HEK293 (cell line): ENCODE measurements around the gene UBXN1.

Experiments
- CTCF ChIA-PET: fragments of 350-600 bp; formaldehyde crosslinking; extraction: SDS; loops from one replicate; lab custom pipeline; 2021; ENCODE audit warnings: antibody characterized with exemption; lab: Yijun Ruan, JAX
- POLR2A ChIA-PET: fragments of 300-600 bp; formaldehyde crosslinking; extraction: SDS; loops from one replicate; lab custom pipeline; 2020; ENCODE audit warnings: antibody characterized with exemption, inconsistent platforms; lab: Yijun Ruan, JAX
- H3K27ac ChIP-seq: fragments of 200-500 bp; sonication (Bioruptor generic); 2 replicates; pipeline ENCODE4 v1.5.1; 2014; ENCODE audit warnings: low read depth, low read length, control low read depth, inconsistent platforms; ENCODE audit errors: extremely low read depth
- H3K36me3 ChIP-seq, 2 experiments: fragments of 200-500 bp in 1 of 2; sonication (Bioruptor generic) in 1 of 2; 1 replicate in 1 of 2; 2 replicates in 1 of 2; pipeline ENCODE4 v1.5.1; 2014 to 2017; ENCODE audit warnings: inconsistent platforms in 2 of 2, low read length in 2 of 2; ENCODE audit not compliant: control insufficient read depth in 2 of 2, insufficient read depth in 1 of 2
- H3K4me1 ChIP-seq: fragments of 200-500 bp; sonication (Bioruptor generic); 2 replicates; pipeline ENCODE4 v1.5.1; 2014; ENCODE audit warnings: mild to moderate bottlenecking, low read length, inconsistent platforms; ENCODE audit not compliant: control insufficient read depth, insufficient read depth
- H3K4me3 ChIP-seq: 2 replicates; pipeline ENCODE4 v1.5.1; 2011; ENCODE audit warnings: low read depth, mild to moderate bottlenecking, control low read depth, low read length, moderate library complexity
- H3K9me3 ChIP-seq: fragments of 200-500 bp; sonication (Bioruptor generic); 2 replicates; pipeline ENCODE4 v1.5.1; 2014; ENCODE audit warnings: low read depth, low read length, inconsistent platforms; ENCODE audit not compliant: control insufficient read depth, insufficient read depth
- KLF1 ChIP-seq: fragments of 450-650 bp; formaldehyde crosslinking; IDR thresholded peaks from 2 replicates; pipeline ENCODE4 v1.5.1; 2016; ENCODE audit warnings: missing biosample characterization, missing genetic modification characterization
- KLF9 ChIP-seq: fragments of 450-650 bp; formaldehyde crosslinking; IDR thresholded peaks from 2 replicates; pipeline ENCODE4 v1.5.1; 2016; ENCODE audit warnings: missing biosample characterization, missing genetic modification characterization, low read depth
- RBAK ChIP-seq: fragments of 450-650 bp; formaldehyde crosslinking; IDR thresholded peaks from 2 replicates; pipeline ENCODE4 v1.5.1; 2016; ENCODE audit warnings: missing biosample characterization, missing genetic modification characterization
- SETDB1 ChIP-seq: IDR thresholded peaks from one replicate; pipeline ENCODE4 v1.6.1; 2017; ENCODE audit warnings: mild to moderate bottlenecking, low read length, moderate library complexity, mixed read lengths; ENCODE audit not compliant: insufficient read length
- WT1 ChIP-seq: fragments of 450-650 bp; formaldehyde crosslinking; IDR thresholded peaks from 2 replicates; pipeline ENCODE4 v1.5.1; 2016; ENCODE audit warnings: missing biosample characterization, missing genetic modification characterization
- ZFP37 ChIP-seq: fragments of 450-650 bp; formaldehyde crosslinking; IDR thresholded peaks from 2 replicates; pipeline ENCODE4 v1.5.1; 2016; ENCODE audit warnings: missing biosample characterization, missing genetic modification characterization
- ZNF10 ChIP-seq: fragments of 450-650 bp; formaldehyde crosslinking; IDR thresholded peaks from 2 replicates; pipeline ENCODE4 v1.5.1; 2017; ENCODE audit warnings: missing biosample characterization, missing genetic modification characterization
- ZNF138 ChIP-seq: fragments of 450-650 bp; formaldehyde crosslinking; IDR thresholded peaks from 2 replicates; pipeline ENCODE4 v1.5.1; 2016; ENCODE audit warnings: missing biosample characterization, missing genetic modification characterization, borderline replicate concordance
- ZNF335 ChIP-seq: fragments of 450-650 bp; formaldehyde crosslinking; conservative IDR thresholded peaks from 2 replicates; pipeline ENCODE4 v1.5.1; 2016; ENCODE audit warnings: missing biosample characterization, missing genetic modification characterization
- ZNF404 ChIP-seq: fragments of 450-650 bp; formaldehyde crosslinking; IDR thresholded peaks from 2 replicates; pipeline ENCODE4 v1.5.1; 2017; ENCODE audit warnings: missing biosample characterization, missing genetic modification characterization
- ZNF416 ChIP-seq: fragments of 450-650 bp; formaldehyde crosslinking; IDR thresholded peaks from 2 replicates; pipeline ENCODE4 v1.5.1; 2016; ENCODE audit warnings: missing biosample characterization, missing genetic modification characterization
- ZNF423 ChIP-seq: fragments of 450-650 bp; formaldehyde crosslinking; IDR thresholded peaks from 2 replicates; pipeline ENCODE4 v1.5.1; 2016; ENCODE audit warnings: missing biosample characterization, missing genetic modification characterization
- ZNF514 ChIP-seq: fragments of 450-650 bp; formaldehyde crosslinking; IDR thresholded peaks from 2 replicates; pipeline ENCODE4 v1.5.1; 2016; ENCODE audit warnings: missing biosample characterization, missing genetic modification characterization
- ZNF530 ChIP-seq: fragments of 450-650 bp; formaldehyde crosslinking; IDR thresholded peaks from 2 replicates; pipeline ENCODE4 v1.5.1; 2016; ENCODE audit warnings: low read depth, missing biosample characterization, missing genetic modification characterization
- ZNF600 ChIP-seq: fragments of 450-650 bp; formaldehyde crosslinking; IDR thresholded peaks from 2 replicates; pipeline ENCODE4 v1.5.1; 2016; ENCODE audit warnings: missing biosample characterization, missing genetic modification characterization
- ZNF660 ChIP-seq: fragments of 450-650 bp; IDR thresholded peaks from 2 replicates; pipeline ENCODE4 v1.5.1; 2018; ENCODE audit warnings: missing biosample characterization, mild to moderate bottlenecking, missing genetic modification characterization
- ZNF747 ChIP-seq: fragments of 450-650 bp; formaldehyde crosslinking; IDR thresholded peaks from 2 replicates; pipeline ENCODE4 v1.5.1; 2016; ENCODE audit warnings: missing biosample characterization, missing genetic modification characterization
- ZNF785 ChIP-seq: fragments of 450-650 bp; formaldehyde crosslinking; IDR thresholded peaks from 2 replicates; pipeline ENCODE4 v1.5.1; 2016; ENCODE audit warnings: missing biosample characterization, missing genetic modification characterization
- ZSCAN23 ChIP-seq: fragments of 450-650 bp; formaldehyde crosslinking; IDR thresholded peaks from 2 replicates; pipeline ENCODE4 v1.5.1; 2016; ENCODE audit warnings: missing biosample characterization, missing genetic modification characterization
- TF ChIP-seq, protein P1 (sequence below): fragments of 450-650 bp; formaldehyde crosslinking; IDR thresholded peaks from 2 replicates; pipeline ENCODE4; 2016; ENCODE audit warnings: missing biosample characterization, missing genetic modification characterization
- TF ChIP-seq, protein P2 (sequence below): fragments of 450-650 bp; formaldehyde crosslinking; IDR thresholded peaks from 2 replicates; pipeline ENCODE4 v1.5.1; 2016; ENCODE audit warnings: missing biosample characterization, missing genetic modification characterization
- TF ChIP-seq, protein P3 (sequence below): fragments of 450-650 bp; formaldehyde crosslinking; IDR thresholded peaks from 2 replicates; pipeline ENCODE4 v1.5.1; 2016; ENCODE audit warnings: missing biosample characterization, missing genetic modification characterization, borderline replicate concordance
- TF ChIP-seq, protein P4 (sequence below): fragments of 450-650 bp; formaldehyde crosslinking; IDR thresholded peaks from 2 replicates; pipeline ENCODE4 v1.5.1; 2016; ENCODE audit warnings: missing biosample characterization, missing genetic modification characterization
- TF ChIP-seq, protein P5 (sequence below): fragments of 450-650 bp; formaldehyde crosslinking; IDR thresholded peaks from 2 replicates; pipeline ENCODE4 v1.5.1; 2016; ENCODE audit warnings: missing biosample characterization, missing genetic modification characterization

The UBXN1 gene

DNA sequence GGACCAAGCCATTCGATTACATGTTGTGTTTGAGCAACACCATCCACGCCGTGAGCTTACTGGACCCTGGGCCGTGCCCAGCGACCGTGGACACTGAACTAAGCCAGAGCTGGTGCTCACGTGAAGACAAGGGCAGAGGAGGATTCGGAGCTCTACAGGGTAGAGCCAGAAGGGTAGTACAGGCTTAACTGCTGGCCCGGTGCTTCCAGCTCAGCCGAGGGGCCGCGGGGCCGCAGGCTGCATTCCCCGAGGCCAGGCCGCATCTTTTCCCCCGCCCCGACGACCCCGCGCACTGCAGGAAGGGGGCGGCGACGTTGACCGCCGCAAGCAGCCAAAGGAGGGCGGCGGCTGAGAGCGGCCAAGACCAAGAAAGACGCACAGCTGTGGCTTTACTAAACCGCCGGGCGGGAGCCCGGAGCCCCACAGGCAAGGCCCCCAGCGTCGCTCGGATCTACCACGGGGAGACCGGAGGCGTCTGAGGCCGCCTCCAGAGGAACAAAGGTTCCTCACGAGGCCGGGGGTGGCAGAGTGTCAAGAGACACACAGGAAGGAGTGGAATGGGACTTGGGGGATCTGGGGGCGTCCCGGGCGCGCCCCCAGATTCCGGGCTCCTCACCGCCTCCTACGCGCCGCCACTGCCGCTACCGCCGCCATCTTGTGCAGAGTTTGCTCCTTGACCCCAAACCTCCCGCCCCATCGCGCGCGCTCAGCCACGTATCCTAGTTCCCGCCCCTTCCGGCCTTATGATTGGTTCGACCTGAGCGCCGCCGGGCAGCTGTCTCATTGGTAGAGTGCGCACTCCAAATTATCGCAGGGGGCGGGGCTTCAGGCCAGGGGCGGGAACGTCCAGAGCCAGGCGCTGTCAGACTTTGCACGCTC, 32.7 kb downstream of the UBXN1 start, which contains the start of gene GANAB (continued):
- TF ChIP-seq, protein P1, sequence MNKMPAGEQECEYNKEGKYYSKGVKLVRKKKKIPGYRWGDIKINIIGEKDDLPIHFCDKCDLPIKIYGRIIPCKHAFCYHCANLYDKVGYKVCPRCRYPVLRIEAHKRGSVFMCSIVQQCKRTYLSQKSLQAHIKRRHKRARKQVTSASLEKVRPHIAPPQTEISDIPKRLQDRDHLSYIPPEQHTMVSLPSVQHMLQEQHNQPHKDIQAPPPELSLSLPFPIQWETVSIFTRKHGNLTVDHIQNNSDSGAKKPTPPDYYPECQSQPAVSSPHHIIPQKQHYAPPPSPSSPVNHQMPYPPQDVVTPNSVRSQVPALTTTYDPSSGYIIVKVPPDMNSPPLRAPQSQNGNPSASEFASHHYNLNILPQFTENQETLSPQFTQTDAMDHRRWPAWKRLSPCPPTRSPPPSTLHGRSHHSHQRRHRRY (tag by site-specific recombination) = 0 out of 2 replicates have a peak, but pooled peaks have one; percentile 52
- TF ChIP-seq ZNF10 (tag by site-specific recombination) (no peak), ZNF600 (tag by site-specific recombination) (no peak), KLF9 (peak; percentile 21; the same call in 1 of the 2 replicates), ZNF423 (no peak), ZFP37 (tag by site-specific recombination) (no peak), ZNF335 (peak; percentile 80), RBAK (tag by site-specific recombination) (no peak), KLF1 (tag by site-specific recombination) (no peak), ZNF530 (tag by site-specific recombination) (no peak), WT1 (tag by site-specific recombination) (0 out of 2 replicates have a peak, but pooled peaks have one; percentile 34), ZNF747 (tag by site-specific recombination) (no peak), ZNF514 (no peak)
- TF ChIP-seq, protein P2, sequence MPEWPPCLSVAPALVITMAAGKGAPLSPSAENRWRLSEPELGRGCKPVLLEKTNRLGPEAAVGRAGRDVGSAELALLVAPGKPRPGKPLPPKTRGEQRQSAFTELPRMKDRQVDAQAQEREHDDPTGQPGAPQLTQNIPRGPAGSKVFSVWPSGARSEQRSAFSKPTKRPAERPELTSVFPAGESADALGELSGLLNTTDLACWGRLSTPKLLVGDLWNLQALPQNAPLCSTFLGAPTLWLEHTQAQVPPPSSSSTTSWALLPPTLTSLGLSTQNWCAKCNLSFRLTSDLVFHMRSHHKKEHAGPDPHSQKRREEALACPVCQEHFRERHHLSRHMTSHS (tag by site-specific recombination) = no peak
- TF ChIP-seq, protein P3, sequence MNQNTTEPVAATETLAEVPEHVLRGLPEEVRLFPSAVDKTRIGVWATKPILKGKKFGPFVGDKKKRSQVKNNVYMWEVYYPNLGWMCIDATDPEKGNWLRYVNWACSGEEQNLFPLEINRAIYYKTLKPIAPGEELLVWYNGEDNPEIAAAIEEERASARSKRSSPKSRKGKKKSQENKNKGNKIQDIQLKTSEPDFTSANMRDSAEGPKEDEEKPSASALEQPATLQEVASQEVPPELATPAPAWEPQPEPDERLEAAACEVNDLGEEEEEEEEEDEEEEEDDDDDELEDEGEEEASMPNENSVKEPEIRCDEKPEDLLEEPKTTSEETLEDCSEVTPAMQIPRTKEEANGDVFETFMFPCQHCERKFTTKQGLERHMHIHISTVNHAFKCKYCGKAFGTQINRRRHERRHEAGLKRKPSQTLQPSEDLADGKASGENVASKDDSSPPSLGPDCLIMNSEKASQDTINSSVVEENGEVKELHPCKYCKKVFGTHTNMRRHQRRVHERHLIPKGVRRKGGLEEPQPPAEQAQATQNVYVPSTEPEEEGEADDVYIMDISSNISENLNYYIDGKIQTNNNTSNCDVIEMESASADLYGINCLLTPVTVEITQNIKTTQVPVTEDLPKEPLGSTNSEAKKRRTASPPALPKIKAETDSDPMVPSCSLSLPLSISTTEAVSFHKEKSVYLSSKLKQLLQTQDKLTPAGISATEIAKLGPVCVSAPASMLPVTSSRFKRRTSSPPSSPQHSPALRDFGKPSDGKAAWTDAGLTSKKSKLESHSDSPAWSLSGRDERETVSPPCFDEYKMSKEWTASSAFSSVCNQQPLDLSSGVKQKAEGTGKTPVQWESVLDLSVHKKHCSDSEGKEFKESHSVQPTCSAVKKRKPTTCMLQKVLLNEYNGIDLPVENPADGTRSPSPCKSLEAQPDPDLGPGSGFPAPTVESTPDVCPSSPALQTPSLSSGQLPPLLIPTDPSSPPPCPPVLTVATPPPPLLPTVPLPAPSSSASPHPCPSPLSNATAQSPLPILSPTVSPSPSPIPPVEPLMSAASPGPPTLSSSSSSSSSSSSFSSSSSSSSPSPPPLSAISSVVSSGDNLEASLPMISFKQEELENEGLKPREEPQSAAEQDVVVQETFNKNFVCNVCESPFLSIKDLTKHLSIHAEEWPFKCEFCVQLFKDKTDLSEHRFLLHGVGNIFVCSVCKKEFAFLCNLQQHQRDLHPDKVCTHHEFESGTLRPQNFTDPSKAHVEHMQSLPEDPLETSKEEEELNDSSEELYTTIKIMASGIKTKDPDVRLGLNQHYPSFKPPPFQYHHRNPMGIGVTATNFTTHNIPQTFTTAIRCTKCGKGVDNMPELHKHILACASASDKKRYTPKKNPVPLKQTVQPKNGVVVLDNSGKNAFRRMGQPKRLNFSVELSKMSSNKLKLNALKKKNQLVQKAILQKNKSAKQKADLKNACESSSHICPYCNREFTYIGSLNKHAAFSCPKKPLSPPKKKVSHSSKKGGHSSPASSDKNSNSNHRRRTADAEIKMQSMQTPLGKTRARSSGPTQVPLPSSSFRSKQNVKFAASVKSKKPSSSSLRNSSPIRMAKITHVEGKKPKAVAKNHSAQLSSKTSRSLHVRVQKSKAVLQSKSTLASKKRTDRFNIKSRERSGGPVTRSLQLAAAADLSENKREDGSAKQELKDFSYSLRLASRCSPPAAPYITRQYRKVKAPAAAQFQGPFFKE (tag by site-specific recombination) = no peak
- TF ChIP-seq, all 188 proteins: peak for 37

DNA sequence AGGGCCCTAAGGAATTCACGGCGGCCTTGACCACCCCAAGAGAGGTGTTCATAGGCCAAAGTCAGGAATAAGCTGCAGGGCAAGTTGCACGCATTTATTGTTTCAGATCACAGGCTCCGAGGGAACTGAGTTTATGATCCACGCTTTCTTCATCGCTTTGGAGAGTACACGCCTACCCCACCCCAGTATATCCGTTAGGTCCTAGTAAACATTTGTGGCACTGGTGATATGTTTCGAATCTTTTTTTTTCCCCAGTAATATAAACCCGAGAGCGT, 33.3 kb downstream of the UBXN1 start:
- peak overlapping the region; percentile 83; the same call in 1 of the 2 replicates for H3K27ac ChIP-seq
- H3K9me3 ChIP-seq = no peaks in the 10 kb centered on the region
- H3K4me3 ChIP-seq = peak overlapping the region; percentile 86
- ChIA-PET POLR2A (interaction anchor here (1.1 to 5.9 kb wide), 14 partner anchors 8 to 256 kb away, joined by 3 to 79 read pairs (median 6); partner anchors contain the start of genes B3GAT3, C11orf98, CSKMT and EEF1G), CTCF (interaction anchor here (0.9 to 1.5 kb wide), 3 partner anchors 10 to 85 kb away, joined by 3 to 5 read pairs (median 4); no protein-coding TSS in a partner anchor)
- H3K36me3 ChIP-seq = peaks cover 5 to 54% of the 10 kb centered on the region in 2 experiments; a peak in 2 of 3 replicates
- peaks cover 3% of the 10 kb centered on the region; the same call in 1 of the 2 replicates for H3K4me1 ChIP-seq
- TF ChIP-seq ZNF138 (no peak), ZNF404 (tag by site-specific recombination) (no peak), SETDB1 (no peak), ZNF660 (tag by site-specific recombination) (no peak), ZNF785 (tag by site-specific recombination) (no peak), ZNF600 (tag by site-specific recombination) (no peak), ZSCAN23 (tag by site-specific recombination) (no peak), ZNF416 (tag by site-specific recombination) (no peak)
- TF ChIP-seq, protein P4, sequence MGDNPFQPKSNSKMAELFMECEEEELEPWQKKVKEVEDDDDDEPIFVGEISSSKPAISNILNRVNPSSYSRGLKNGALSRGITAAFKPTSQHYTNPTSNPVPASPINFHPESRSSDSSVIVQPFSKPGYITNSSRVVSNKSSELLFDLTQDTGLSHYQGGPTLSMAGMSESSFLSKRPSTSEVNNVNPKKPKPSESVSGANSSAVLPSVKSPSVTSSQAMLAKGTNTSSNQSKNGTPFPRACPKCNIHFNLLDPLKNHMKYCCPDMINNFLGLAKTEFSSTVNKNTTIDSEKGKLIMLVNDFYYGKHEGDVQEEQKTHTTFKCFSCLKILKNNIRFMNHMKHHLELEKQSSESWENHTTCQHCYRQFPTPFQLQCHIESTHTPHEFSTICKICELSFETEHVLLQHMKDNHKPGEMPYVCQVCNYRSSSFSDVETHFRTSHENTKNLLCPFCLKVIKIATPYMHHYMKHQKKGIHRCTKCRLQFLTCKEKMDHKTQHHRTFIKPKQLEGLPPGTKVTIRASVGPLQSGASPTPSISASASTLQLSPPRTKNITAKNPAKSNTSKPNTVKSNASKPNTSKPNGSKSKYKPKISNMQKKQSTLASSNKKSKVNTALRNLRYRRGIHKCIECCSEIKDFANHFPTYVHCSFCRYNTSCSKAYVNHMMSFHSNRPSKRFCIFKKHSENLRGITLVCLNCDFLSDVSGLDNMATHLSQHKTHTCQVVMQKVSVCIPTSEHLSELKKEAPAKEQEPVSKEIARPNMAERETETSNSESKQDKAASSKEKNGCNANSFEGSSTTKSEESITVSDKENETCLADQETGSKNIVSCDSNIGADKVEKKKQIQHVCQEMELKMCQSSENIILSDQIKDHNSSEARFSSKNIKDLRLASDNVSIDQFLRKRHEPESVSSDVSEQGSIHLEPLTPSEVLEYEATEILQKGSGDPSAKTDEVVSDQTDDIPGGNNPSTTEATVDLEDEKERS (tag by site-specific recombination) = no peak
- TF ChIP-seq, protein P5, sequence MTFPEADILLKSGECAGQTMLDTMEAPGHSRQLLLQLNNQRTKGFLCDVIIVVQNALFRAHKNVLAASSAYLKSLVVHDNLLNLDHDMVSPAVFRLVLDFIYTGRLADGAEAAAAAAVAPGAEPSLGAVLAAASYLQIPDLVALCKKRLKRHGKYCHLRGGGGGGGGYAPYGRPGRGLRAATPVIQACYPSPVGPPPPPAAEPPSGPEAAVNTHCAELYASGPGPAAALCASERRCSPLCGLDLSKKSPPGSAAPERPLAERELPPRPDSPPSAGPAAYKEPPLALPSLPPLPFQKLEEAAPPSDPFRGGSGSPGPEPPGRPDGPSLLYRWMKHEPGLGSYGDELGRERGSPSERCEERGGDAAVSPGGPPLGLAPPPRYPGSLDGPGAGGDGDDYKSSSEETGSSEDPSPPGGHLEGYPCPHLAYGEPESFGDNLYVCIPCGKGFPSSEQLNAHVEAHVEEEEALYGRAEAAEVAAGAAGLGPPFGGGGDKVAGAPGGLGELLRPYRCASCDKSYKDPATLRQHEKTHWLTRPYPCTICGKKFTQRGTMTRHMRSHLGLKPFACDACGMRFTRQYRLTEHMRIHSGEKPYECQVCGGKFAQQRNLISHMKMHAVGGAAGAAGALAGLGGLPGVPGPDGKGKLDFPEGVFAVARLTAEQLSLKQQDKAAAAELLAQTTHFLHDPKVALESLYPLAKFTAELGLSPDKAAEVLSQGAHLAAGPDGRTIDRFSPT (tag by site-specific recombination) = no peak
